WI38 (cell line): ENCODE results near the gene CNN1.
A peak's percentile ranks its signal among the peaks of the same experiment; 100 is the strongest.
"Not testable (repeated sequence)": the region's sequence is repeated elsewhere in the genome, so short reads cannot be mapped to it uniquely, and the experiment has no call there.

Experiments used
- H3K4me3 ChIP-seq: 2 replicates; pipeline ENCODE4 v1.5.1; 2011; ENCODE audit warnings: low read depth, mild to moderate bottlenecking, control low read depth, low read length
- CTCF ChIP-seq: IDR thresholded peaks from 2 replicates; pipeline ENCODE4 v1.5.1; 2012; ENCODE audit warnings: low read depth, mild to moderate bottlenecking, control low read depth, low read length

Gene CNN1

DNA sequence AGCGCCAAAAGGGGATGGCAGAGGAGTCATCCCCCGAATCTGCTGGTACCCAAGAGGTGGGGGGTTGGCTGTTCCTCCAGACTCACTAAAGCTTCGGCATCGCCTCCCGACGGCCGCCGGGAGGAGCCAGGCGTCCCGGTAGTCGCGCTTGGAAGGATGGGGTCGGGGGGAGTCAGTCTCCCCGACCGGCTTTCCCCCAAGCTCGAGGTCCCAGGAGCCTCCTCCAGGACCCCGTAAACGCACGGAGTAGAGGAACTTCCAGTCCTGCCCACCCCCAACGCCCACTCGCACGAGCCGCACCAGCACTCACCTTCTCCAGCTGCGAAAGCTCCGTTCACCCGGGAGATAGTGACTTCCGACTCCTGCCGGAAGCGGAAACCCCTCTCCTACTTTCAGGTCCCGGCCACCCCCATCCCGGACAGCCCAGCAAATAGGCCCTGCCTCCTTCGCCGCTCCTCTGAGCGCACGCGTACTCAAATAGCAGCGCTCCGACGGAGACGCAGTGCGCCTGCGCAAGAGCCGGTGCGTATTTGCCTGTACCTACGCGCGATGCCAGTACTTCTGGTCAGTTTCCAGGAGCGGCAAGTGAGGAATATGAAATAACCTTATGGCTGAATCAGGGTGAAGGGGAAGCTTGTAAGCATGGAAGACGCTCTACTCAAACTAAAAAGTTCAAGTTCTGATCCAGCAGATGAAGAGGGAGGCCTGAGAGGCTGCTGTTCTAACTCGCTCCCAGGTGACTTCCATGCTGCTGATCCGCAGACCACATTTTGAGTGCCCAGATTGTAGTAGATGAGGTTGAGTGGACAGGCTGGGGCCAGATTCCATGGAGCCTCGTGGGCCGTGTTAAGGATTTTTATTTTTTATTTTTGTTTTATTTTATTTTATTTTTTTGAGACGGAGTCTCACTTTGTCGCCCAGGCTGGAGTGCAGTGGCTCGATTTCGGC is 20.5 kb downstream of the CNN1 start, which contains the start of gene ELOF1:
TSS of gene ELOF1 (minus strand) at position 350 of the 948 bp plus-strand sequence. CDS start 4,883 bp downstream, outside the sequence.
- TF ChIP-seq CTCF = no peak
- H3K4me3 ChIP-seq = peak within 1 kb of the TSS; percentile 99

- TF ChIP-seq CTCF = peak; percentile 59
- no peak overlapping the region for H3K4me3 ChIP-seq
Measured at GRCh38 chr19:11560404-11561051, 21.9 kb downstream of the CNN1 start.

- TF ChIP-seq CTCF = no peak
- no peak overlapping the region for H3K4me3 ChIP-seq
Measured at GRCh38 chr19:11563532-11563931, 24.9 kb downstream of the CNN1 start.

DNA sequence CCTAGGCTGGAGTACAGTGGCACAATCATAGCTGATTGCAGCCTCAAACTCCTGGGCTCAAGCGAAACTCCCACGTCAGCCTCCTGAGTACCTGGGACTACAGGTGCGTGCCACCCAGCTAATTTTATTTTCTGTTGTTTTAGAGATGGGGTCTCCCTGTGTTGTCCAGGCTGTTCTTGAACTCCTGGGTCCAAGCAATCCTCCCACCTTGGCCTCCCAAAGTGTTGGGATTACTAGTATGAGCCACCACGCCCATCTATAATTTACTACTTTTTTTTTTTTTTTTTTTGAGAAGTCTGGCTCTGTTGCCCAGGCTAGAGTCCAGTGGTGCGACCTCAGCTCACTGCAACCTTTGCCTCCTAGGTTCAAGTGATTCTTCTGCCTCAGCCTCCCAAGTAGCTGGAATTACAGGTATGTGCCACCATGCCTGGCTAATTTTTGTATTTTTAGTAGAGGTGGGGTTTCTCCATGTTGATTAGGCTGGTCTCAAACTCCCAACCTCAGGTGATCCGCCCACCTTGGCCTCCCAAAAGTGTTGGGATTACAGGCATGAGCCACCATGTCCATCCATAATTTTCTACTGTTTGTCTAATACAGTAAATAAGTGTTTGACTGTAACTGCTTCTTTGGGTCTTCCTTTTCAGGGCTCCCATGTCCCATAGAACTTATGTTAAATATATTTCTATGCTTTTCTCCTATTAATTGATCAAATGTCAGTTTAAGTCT is 25.6 kb downstream of the CNN1 start:
- not testable (repeated sequence) for H3K4me3 ChIP-seq

GRCh38 chr19:11565649-11565980 is 27.0 kb downstream of the CNN1 start:
- H3K4me3 ChIP-seq = not testable (repeated sequence)

DNA sequence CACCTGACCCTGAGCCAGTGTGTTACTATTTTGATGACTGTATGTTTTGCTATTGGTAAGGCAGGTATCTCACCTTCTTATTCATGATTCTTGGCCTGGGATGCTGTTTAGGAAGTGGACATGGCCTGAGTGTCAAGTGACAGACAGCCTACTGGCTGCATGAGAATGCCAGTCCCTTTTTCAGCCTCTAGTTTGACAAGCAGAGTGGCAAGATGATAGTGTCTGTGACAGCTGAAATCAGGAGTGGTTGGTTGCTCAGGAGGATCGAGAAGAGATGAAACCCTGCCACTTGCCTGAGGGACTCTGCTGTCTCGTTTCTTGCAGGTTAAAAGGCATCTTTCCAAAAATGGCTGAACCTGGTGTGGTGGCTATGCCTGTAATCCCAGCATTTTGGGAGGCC is 27.5 kb downstream of the CNN1 start:
- H3K4me3 ChIP-seq = no peak overlapping the region
- TF ChIP-seq CTCF = no peak

GRCh38 chr19:11570039-11570462 is 31.4 kb downstream of the CNN1 start:
- TF ChIP-seq CTCF = no peak
- no peak overlapping the region for H3K4me3 ChIP-seq

GRCh38 chr19:11573354-11573753 is 34.7 kb downstream of the CNN1 start:
- H3K4me3 ChIP-seq = not testable (repeated sequence)

GRCh38 chr19:11573763-11574162 is 35.1 kb downstream of the CNN1 start:
- not testable (repeated sequence) for H3K4me3 ChIP-seq
